MV-4-11 (cell line): ENCODE data around the gene CNOT6.

Experiments used
- DNase-seq: peaks from one replicate; lab custom pipeline; 2025; lab: John Stamatoyannopoulos, UW

Gene CNOT6

GRCh38 chr5:180601591-180602480 is 107.7 kb downstream of the CNOT6 start:
- DNase-seq, result no peak

GRCh38 chr5:180602481-180603075 is 108.4 kb downstream of the CNOT6 start:
- DNase-seq, result no peak

GRCh38 chr5:180603076-180603594 is 109.0 kb downstream of the CNOT6 start:
- DNase-seq, result no peak

GRCh38 chr5:180604271-180604670 is 110.1 kb downstream of the CNOT6 start:
- no peak for DNase-seq

- DNase-seq, result peak; percentile 51
Observed at GRCh38 chr5:180605554-180606214, 111.5 kb downstream of the CNOT6 start.

GRCh38 chr5:180606215-180606785 is 112.1 kb downstream of the CNOT6 start:
- DNase-seq, result no peak

- DNase-seq, result no peak
Observed at GRCh38 chr5:180607861-180608571, 113.8 kb downstream of the CNOT6 start.

GRCh38 chr5:180608572-180609310 is 114.6 kb downstream of the CNOT6 start:
- DNase-seq, result no peak

- DNase-seq, result no peak
Observed at GRCh38 chr5:180609386-180609785, 115.2 kb downstream of the CNOT6 start.

GRCh38 chr5:180609817-180610550 is 115.8 kb downstream of the CNOT6 start:
- DNase-seq, result no peak

- no peak for DNase-seq
Observed at GRCh38 chr5:180611140-180611850, 117.1 kb downstream of the CNOT6 start.

GRCh38 chr5:180612683-180613082 is 118.5 kb downstream of the CNOT6 start:
- DNase-seq, result no peak

- DNase-seq, result no peak
Observed at GRCh38 chr5:180613188-180613813, 119.1 kb downstream of the CNOT6 start.

GRCh38 chr5:180613814-180614188 is 119.6 kb downstream of the CNOT6 start:
- DNase-seq, result no peak

GRCh38 chr5:180618487-180618828 is 124.3 kb downstream of the CNOT6 start:
- no peak for DNase-seq

- DNase-seq, result no peak
Observed at GRCh38 chr5:180618829-180619562, 124.8 kb downstream of the CNOT6 start.

- DNase-seq, result no peak
Observed at GRCh38 chr5:180619563-180619915, 125.4 kb downstream of the CNOT6 start.

GRCh38 chr5:180620014-180620413 is 125.8 kb downstream of the CNOT6 start:
- no peak for DNase-seq

- DNase-seq, result no peak
Observed at GRCh38 chr5:180621311-180621710, 127.1 kb downstream of the CNOT6 start.
